ENCODE measurements around the gene OAF.
A peak's percentile ranks its signal among the peaks of the same experiment; 100 is the strongest.

The OAF gene

DNA sequence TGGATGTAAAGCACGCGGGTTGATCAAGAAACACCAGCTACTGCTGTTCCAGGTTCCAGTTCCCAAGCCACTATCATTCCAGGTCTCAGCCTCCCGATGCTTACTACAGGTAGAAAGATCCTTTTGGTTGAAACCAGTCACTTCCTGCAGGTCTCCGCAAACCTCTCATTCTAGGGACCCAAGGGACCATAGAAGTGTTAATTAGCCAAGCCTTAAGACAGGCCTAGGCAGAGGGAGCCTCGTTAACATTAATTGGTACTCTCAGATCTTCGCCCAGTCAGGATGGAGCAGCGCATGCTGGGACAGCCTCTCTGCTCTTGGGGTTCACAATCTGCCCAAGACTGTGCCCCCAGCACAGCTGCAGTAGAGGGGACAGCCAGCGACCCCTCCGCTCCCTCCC lies 11.2 kb upstream of the OAF start:
- no peaks in the 10 kb centered on the region for H3K9me3 ChIP-seq
- H3K4me3 ChIP-seq = no peak overlapping the region
- H4K20me1 ChIP-seq = no peaks in the 10 kb centered on the region
- peaks cover 18% of the 10 kb centered on the region; the same call in 1 of the 2 replicates for H3K4me1 ChIP-seq
- H3K36me3 ChIP-seq = no peaks in the 10 kb centered on the region
- H3K9ac ChIP-seq = no peak overlapping the region
- no peak overlapping the region for H3K27ac ChIP-seq
- no peak for TF ChIP-seq Cebpa-rat (IDR thresholded peaks at IDR 0.05)
- no peak overlapping the region for H3K4me2 ChIP-seq
- H3K27me3 ChIP-seq = peaks cover 5% of the 10 kb centered on the region; the same call in 1 of the 2 replicates

DNA sequence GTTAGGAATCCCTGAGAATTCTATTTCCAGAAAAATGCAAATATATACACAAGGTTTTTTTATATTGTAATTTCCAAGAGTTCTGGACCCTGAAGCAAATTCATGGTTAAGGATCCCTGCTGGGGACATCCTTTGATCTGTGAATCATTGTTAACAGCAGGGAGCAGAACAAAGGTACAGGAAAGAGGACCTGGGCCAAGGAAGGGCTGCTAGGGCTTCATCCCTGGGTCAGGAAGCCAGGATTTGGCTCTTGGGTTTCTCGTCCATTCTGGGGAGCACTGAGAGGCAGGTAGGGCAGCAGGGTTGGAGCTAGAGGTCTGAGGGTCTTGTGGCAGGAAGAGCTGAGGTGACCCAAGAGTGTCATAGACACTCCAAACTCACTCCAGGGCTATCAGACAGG lies 10.2 kb upstream of the OAF start:
- H3K27ac ChIP-seq = no peak overlapping the region
- H4K20me1 ChIP-seq = no peaks in the 10 kb centered on the region
- H3K4me3 ChIP-seq = no peak overlapping the region
- H3K4me2 ChIP-seq = no peak overlapping the region
- no peaks in the 10 kb centered on the region for H3K36me3 ChIP-seq
- H3K9ac ChIP-seq = no peak overlapping the region
- H3K27me3 ChIP-seq = peaks cover 5% of the 10 kb centered on the region; the same call in 1 of the 2 replicates
- H3K9me3 ChIP-seq = no peaks in the 10 kb centered on the region
- H3K4me1 ChIP-seq = peaks cover 15% of the 10 kb centered on the region; the same call in 1 of the 2 replicates
- no peak for TF ChIP-seq Cebpa-rat (IDR thresholded peaks at IDR 0.05)

DNA sequence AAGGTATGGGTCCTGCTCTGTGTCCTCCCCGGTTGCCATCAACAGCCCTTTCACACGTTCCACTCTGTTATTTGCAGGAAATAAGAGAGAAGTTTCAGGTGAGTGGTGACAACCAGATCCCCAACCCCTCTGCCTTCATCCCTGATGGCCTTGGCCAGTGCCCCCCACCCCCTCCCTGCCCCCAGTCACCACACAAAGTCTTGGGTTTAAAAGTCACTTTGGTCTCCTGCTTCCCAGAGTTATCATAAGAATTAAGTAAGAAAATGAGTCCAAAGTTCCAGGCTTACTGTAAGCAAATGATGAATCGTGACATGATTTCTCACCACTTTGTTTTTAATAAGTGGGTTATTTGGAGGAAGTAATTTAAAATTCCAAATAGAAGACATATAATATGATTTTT lies 9.2 kb upstream of the OAF start:
- no peaks in the 10 kb centered on the region for H3K9me3 ChIP-seq
- H3K27me3 ChIP-seq = peaks cover 2% of the 10 kb centered on the region; the same call in 1 of the 2 replicates
- TF ChIP-seq Cebpa-rat (IDR thresholded peaks at IDR 0.05) = no peak

DNA sequence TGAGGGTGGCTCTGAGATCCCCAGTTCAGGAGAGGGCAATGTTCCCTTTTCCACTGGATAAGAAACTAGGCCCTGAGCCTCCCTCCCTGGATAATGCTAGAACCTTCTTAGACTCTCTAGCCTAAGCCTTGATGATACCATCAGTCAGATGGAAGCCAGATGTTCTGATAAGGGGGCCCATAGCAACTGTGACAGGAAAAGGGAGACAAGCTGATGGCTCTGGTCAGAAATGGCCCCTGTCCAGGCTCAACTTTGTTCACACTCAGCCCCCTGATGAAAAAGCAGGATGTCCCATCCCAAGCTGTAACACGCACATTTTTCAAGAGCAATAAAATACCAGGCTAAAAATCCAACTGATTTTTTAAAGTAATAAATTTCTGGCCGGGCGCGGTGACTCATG lies 7.2 kb upstream of the OAF start:
- H3K4me3 ChIP-seq = no peak overlapping the region
- no peaks in the 10 kb centered on the region for H4K20me1 ChIP-seq
- TF ChIP-seq Cebpa-rat (IDR thresholded peaks at IDR 0.05) = no peak
- H3K9me3 ChIP-seq = no peaks in the 10 kb centered on the region
- H3K4me2 ChIP-seq = no peak overlapping the region
- no peak overlapping the region for H3K27ac ChIP-seq
- peaks cover 11% of the 10 kb centered on the region; the same call in 1 of the 2 replicates for H3K4me1 ChIP-seq
- no peaks in the 10 kb centered on the region for H3K27me3 ChIP-seq
- H3K9ac ChIP-seq = no peak overlapping the region
- no peaks in the 10 kb centered on the region for H3K36me3 ChIP-seq

More for the DNA sequence above, 9.2 kb upstream of the OAF start:
- no peak overlapping the region for H3K9ac ChIP-seq
- no peak overlapping the region for H3K4me3 ChIP-seq
- H3K4me1 ChIP-seq = peaks cover 11% of the 10 kb centered on the region; the same call in 1 of the 2 replicates
- no peak overlapping the region for H3K27ac ChIP-seq
- no peak overlapping the region for H3K4me2 ChIP-seq
- H4K20me1 ChIP-seq = no peaks in the 10 kb centered on the region
- H3K36me3 ChIP-seq = no peaks in the 10 kb centered on the region

DNA sequence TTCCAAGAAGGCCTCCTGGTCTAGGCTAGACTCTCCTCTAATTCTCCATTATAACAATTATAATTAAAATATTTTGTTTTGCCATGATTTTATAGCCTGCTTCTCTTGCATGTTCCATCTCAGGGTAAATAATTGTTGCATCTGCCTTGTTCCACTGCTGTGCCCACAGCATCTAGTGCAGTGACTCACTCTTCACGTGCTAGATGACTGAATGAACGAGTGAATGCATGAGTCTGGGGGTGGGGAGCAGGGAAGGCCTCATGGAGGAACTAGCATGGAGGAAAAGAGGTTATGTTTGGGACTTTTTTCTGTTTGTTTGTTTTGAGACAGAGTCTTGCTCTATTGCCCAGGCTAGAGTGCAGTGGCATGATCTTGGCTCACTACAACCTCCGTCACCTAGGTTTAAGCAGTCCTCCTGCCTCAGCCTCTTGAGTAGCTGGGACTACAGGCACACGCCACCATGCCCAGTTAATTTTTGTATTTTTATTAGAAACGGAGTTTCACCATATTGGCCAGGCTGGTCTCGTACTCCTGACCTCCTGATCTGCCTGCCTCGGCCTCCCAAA lies 5.2 kb upstream of the OAF start:
- Histone ChIP-seq H3K36me3 (no peaks in the 10 kb centered on the region), H3K9ac (no peak overlapping the region), H3K27ac (no peak overlapping the region), H3K9me3 (no peaks in the 10 kb centered on the region), H3K4me2 (no peak overlapping the region), H3K4me1 (peaks cover 15% of the 10 kb centered on the region), H4K20me1 (no peaks in the 10 kb centered on the region), H3K4me3 (no peak overlapping the region), H3K27me3 (no peaks in the 10 kb centered on the region)
- no peak for TF ChIP-seq Cebpa-rat (IDR thresholded peaks at IDR 0.05)

DNA sequence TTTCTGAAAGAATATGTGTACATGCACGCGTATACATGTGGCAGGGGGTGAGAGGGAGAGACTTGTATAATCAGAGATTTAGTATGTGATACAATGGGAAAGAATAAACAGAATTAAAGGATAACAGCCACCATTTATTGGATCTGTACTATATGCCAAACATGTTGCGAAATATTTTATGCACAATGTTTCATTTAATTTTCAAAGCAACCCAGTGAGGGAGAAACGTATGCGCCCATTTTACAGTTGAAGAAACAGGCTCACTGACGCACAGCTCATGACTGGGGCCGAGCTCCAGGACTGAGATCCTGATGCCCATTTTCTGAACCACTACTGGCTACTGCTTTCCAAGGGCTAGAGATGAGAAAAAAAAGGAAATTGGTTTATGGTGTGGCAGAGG lies 3.3 kb upstream of the OAF start:
- no peak overlapping the region for H3K4me3 ChIP-seq
- no peaks in the 10 kb centered on the region for H3K9me3 ChIP-seq
- H3K27me3 ChIP-seq = no peaks in the 10 kb centered on the region
- H3K9ac ChIP-seq = no peak overlapping the region
- no peak for TF ChIP-seq Cebpa-rat (IDR thresholded peaks at IDR 0.05)
- H3K4me1 ChIP-seq = peaks cover 19% of the 10 kb centered on the region
- no peaks in the 10 kb centered on the region for H3K36me3 ChIP-seq
- H3K4me2 ChIP-seq = no peak overlapping the region
- H4K20me1 ChIP-seq = peaks cover 2% of the 10 kb centered on the region; the same call in 1 of the 2 replicates
- no peak overlapping the region for H3K27ac ChIP-seq

DNA sequence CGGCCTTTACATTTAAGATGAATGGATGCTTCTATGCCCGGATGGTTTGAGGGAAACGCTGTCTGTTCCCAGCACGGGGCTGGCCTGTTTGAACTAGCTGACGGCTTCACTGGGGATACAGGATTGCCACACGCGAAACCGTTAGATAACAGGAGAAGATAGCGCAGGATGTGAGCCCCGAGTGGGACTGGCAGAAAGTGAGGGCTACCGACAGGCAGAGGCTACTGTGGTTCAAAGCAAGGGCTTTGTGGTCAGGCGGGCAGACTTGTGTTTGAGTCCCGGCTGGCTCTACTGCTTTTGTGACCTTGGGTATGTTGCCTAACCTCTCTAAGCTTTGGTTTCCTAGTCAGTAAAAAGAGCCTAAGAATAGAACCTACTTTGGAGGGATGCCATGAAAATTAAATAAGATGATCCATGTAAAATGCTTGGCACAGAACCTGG lies 2.8 kb upstream of the OAF start:
- Histone ChIP-seq H3K4me1 (peaks cover 24% of the 10 kb centered on the region), H3K9ac (no peak overlapping the region), H3K27ac (no peak overlapping the region), H3K4me3 (no peak overlapping the region), H3K27me3 (no peaks in the 10 kb centered on the region), H3K36me3 (no peaks in the 10 kb centered on the region), H3K9me3 (no peaks in the 10 kb centered on the region), H3K4me2 (no peak overlapping the region), H4K20me1 (peaks cover 7% of the 10 kb centered on the region)
- TF ChIP-seq Cebpa-rat (IDR thresholded peaks at IDR 0.05) = no peak

DNA sequence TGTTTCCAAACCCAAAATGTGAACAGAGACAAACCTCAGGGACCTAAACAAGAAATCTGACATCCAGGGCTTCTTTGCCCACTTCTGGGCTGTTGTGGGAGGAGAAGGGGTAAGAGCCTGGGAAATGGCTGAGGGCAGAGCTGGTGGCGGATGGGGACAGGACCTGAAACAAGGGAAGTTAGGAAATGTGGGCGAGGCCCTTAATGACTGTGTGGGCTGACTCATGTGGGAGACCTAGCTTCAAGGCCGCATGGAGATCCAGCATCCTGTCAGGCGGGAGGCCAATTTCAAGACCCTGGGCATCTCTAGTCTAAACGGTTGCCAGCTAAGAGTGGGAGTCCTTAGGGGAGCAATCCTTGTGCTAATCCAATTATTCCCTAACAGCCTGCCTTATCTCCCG lies 2.1 kb upstream of the OAF start:
- no peak overlapping the region for H3K4me2 ChIP-seq
- H3K9ac ChIP-seq = no peak overlapping the region
- no peaks in the 10 kb centered on the region for H3K27me3 ChIP-seq
- peaks cover 24% of the 10 kb centered on the region for H3K4me1 ChIP-seq
- H3K36me3 ChIP-seq = no peaks in the 10 kb centered on the region
- TF ChIP-seq Cebpa-rat (IDR thresholded peaks at IDR 0.05) = no peak
- no peaks in the 10 kb centered on the region for H3K9me3 ChIP-seq
- H3K27ac ChIP-seq = no peak overlapping the region
- no peak overlapping the region for H3K4me3 ChIP-seq
- peaks cover 15% of the 10 kb centered on the region for H4K20me1 ChIP-seq

DNA sequence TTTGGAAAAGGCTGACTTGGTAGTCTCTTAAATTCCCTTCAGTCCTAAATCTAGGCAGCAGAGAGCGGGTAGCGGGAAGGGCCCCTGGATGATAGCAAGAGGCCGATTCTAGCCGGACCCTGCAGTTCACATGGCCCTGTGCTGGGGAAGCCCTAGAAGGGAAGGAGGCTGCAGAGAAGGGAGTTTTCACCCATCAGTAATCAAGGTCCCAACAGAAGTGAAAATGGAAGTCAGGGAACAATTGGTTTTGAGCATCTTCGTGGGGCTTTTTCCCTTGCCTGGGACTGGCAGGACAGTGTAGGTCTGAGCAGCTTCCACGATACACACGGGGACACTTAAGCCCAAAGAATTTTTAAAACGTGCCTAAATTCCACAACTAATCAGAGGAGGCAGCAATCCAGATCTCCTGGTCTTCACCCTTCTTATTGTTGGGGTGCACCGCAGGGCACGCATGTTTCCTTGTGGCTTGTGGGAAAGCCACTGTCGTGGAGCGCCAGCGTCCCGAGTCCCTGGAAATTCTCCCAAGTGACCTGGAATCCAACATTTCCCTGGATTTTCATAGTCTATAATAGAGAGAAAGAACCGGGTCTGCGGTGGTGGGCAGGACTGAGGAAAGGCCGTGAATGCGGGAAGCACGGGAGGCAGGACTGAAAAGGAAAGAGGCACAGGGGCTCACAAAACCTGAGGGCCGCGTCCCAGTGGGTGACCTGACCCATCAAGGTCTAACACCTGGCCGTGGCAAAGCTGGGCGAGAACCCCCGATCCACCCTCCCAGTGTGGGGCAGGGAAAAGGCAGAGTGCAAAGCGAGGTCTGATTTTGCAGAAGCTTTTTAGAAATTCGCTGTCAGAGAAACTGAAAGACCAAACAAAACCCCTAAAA lies 846 bp upstream of the OAF start:
- Histone ChIP-seq H3K4me1 (peaks cover 24% of the 10 kb centered on the region), H3K36me3 (peaks cover 8% of the 10 kb centered on the region), H3K4me2 (peak overlapping the region; percentile 98), H4K20me1 (peaks cover 25% of the 10 kb centered on the region), H3K27me3 (no peaks in the 10 kb centered on the region), H3K9ac (peak overlapping the region; percentile 91), H3K9me3 (no peaks in the 10 kb centered on the region), H3K27ac (peak overlapping the region; percentile 86), H3K4me3 (peak overlapping the region; percentile 91)
- no peak for TF ChIP-seq Cebpa-rat (IDR thresholded peaks at IDR 0.05)

Measured in BLaER1 (cell line).